Glutamatergic neuron (in vitro differentiated cells): ENCODE measurements around the gene UBE2G2. TPM values are rescaled to one million over a fixed set of nuclear protein-coding genes. Genes with fewer than 3 reads are reported as not detected.

Source experiments
- DNase-seq: peaks from one replicate; pipeline ENCODE4 v3.0.0; 2022
- H3K27ac Mint-ChIP-seq: one replicate; pipeline ENCODE4 v1.8.0; 2020; ENCODE audit warnings: mild to moderate bottlenecking, mixed read lengths, inconsistent platforms; ENCODE audit not compliant: unreplicated experiment
- H3K27me3 Mint-ChIP-seq: one replicate; pipeline ENCODE4 v1.8.0; 2020; ENCODE audit warnings: mild to moderate bottlenecking, moderate library complexity, mixed read lengths, inconsistent platforms; ENCODE audit not compliant: unreplicated experiment
- H3K36me3 Mint-ChIP-seq: one replicate; pipeline ENCODE4 v1.8.0; 2020; ENCODE audit warnings: mild to moderate bottlenecking, mixed read lengths, inconsistent platforms; ENCODE audit not compliant: unreplicated experiment
- H3K4me1 Mint-ChIP-seq: one replicate; pipeline ENCODE4 v1.8.0; 2020; ENCODE audit warnings: mild to moderate bottlenecking, low read depth, mixed read lengths, inconsistent platforms; ENCODE audit not compliant: unreplicated experiment
- H3K4me3 Mint-ChIP-seq: one replicate; pipeline ENCODE4 v1.8.0; 2020; ENCODE audit warnings: mild to moderate bottlenecking, mixed read lengths, inconsistent platforms; ENCODE audit not compliant: unreplicated experiment
- H3K9me3 Mint-ChIP-seq: one replicate; pipeline ENCODE4 v1.8.0; 2020; ENCODE audit warnings: mild to moderate bottlenecking, moderate library complexity, mixed read lengths, inconsistent platforms; ENCODE audit not compliant: unreplicated experiment
- CTCF ChIP-seq: fragments of 200-600 bp; sonication (generic); IDR thresholded peaks from one replicate; pipeline ENCODE4 v1.5.0; 2021; ENCODE audit not compliant: partially characterized antibody, unreplicated experiment
- total RNA-seq: library from RNA; stranded (reverse); fragmentation: NEBNext Ultra II Directional; extraction: Animal tissue kit (Norgen Biotek cat#: 25700); gene quantifications from one replicate; pipeline ENCODE4 v1.2.1, GENCODE V29; 2021; ENCODE audit not compliant: unreplicated experiment

The UBE2G2 gene
- total RNA-seq, 1 donor from 2014 or later: 77.7 TPM

- DNase-seq: no peak
- H3K4me1 Mint-ChIP-seq: no peaks in the 10 kb centered on the region
- TF ChIP-seq CTCF: no peak
- peaks cover 19% of the 10 kb centered on the region for H3K9me3 Mint-ChIP-seq
- H3K27ac Mint-ChIP-seq: no peak overlapping the region
- peaks cover 10% of the 10 kb centered on the region for H3K27me3 Mint-ChIP-seq
- H3K4me3 Mint-ChIP-seq: no peak overlapping the region
- peaks cover 33% of the 10 kb centered on the region for H3K36me3 Mint-ChIP-seq
These were observed 63.0 kb downstream of the UBE2G2 start for GRCh38 chr21:44738621-44739020.

GRCh38 chr21:44737706-44738354 is 63.8 kb downstream of the UBE2G2 start:
- Mint-ChIP-seq H3K36me3 (peaks cover 33% of the 10 kb centered on the region), H3K27ac (no peak overlapping the region), H3K27me3 (peaks cover 11% of the 10 kb centered on the region), H3K4me3 (no peak overlapping the region), H3K9me3 (peaks cover 22% of the 10 kb centered on the region), H3K4me1 (no peaks in the 10 kb centered on the region)
- no peak for DNase-seq
- no peak for TF ChIP-seq CTCF

GRCh38 chr21:44736291-44737004 is 65.2 kb downstream of the UBE2G2 start:
- Mint-ChIP-seq H3K27me3 (peaks cover 14% of the 10 kb centered on the region), H3K4me1 (no peaks in the 10 kb centered on the region), H3K27ac (no peak overlapping the region), H3K36me3 (peaks cover 41% of the 10 kb centered on the region), H3K9me3 (peaks cover 22% of the 10 kb centered on the region), H3K4me3 (no peak overlapping the region)
- no peak for DNase-seq
- TF ChIP-seq CTCF: no peak

GRCh38 chr21:44735821-44736220 is 65.8 kb downstream of the UBE2G2 start:
- no peak for TF ChIP-seq CTCF
- H3K27ac Mint-ChIP-seq: no peak overlapping the region
- no peak overlapping the region for H3K4me3 Mint-ChIP-seq
- peaks cover 47% of the 10 kb centered on the region for H3K36me3 Mint-ChIP-seq
- peaks cover 2% of the 10 kb centered on the region for H3K4me1 Mint-ChIP-seq
- H3K27me3 Mint-ChIP-seq: peaks cover 13% of the 10 kb centered on the region
- peaks cover 22% of the 10 kb centered on the region for H3K9me3 Mint-ChIP-seq
- no peak for DNase-seq

- peaks cover 22% of the 10 kb centered on the region for H3K9me3 Mint-ChIP-seq
- H3K36me3 Mint-ChIP-seq: peaks cover 47% of the 10 kb centered on the region
- no peak for DNase-seq
- no peak overlapping the region for H3K4me3 Mint-ChIP-seq
- no peak for TF ChIP-seq CTCF
- H3K27me3 Mint-ChIP-seq: peaks cover 13% of the 10 kb centered on the region
- peaks cover 2% of the 10 kb centered on the region for H3K4me1 Mint-ChIP-seq
- H3K27ac Mint-ChIP-seq: no peak overlapping the region
These were observed 66.8 kb downstream of the UBE2G2 start for GRCh38 chr21:44734841-44735240.
